ENCODE results near the gene CHST5.
"Not testable (repeated sequence)": the region's sequence is repeated elsewhere in the genome, so short reads cannot be mapped to it uniquely, and the experiment has no call there.

CHST5 gene

GRCh38 chr16:75548456-75548855 is 12.5 kb upstream of the CHST5 start:
- DNase-seq: not testable (repeated sequence)

- DNase-seq: no peak
Observed at GRCh38 chr16:75546293-75546692, 10.4 kb upstream of the CHST5 start.

DNA sequence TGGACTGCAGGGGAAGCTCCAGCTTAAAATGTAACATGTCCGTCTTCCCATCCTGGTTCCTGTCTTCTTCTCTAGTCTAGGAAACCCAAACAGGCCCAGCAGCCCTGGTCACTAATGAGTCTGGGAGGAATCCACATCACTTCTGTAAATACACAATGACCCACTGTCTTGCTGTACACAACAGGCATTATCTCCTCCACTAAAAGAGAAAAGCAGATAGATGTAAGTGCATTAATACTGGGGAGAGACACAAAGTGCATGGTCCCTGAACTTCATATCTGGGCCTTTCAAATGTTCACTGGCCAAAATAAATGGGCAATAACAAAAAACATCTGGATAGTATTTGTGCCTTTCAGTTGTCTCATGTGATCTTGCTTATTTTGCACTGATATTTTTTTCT is 10.0 kb upstream of the CHST5 start:
- not testable (repeated sequence) for DNase-seq

- DNase-seq: not testable (repeated sequence)
Observed at GRCh38 chr16:75542462-75542861, 6.6 kb upstream of the CHST5 start.

- no peak for DNase-seq
Observed at GRCh38 chr16:75541236-75541635, 5.3 kb upstream of the CHST5 start.

- not testable (repeated sequence) for DNase-seq
Observed at GRCh38 chr16:75538882-75539565, 3.1 kb upstream of the CHST5 start.

DNA sequence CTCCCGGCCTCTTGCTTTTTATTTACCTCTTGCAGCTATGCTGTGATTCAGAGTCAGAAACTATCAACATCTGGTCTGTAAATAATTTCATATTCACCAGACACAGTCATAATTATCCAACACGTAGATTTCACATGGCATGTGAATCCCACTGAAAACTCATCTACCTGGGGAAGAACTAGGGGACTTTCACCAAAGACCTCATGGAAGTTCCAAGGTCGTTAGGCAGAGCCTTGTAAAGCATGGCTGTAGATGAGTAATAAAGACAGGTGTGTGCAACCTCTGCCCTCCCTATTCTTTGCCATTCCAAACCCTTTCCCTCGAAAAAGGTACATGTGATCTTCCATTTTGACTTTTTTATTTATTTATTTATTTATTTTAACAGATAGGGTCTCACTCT is 1.9 kb upstream of the CHST5 start:
- DNase-seq: no peak

GRCh38 chr16:75535211-75535843 is 581 bp downstream of the CHST5 start:
- no peak for DNase-seq

- DNase-seq: no peak
Observed at GRCh38 chr16:75534560-75535205, 1.2 kb downstream of the CHST5 start.

DNA sequence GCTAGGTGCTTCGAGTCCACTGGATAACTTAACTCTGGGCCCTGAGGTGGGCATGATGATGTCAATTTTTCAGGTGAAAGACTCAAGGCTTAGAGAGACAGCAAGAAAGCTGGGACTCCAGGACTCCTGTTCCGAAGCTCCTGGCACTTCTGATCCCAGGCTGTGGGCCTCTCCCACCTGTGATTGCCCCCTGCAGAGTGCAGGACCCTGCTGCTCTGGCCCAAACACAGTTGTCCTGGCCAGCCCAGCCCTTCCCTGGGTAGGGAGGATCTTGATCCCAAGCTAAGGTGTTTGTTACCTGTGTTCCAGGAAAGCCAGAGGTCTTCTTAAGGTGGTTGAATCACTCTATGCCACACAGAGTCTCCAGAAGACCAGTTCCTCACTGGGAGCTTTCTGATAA is 3.1 kb downstream of the CHST5 start:
- no peak for DNase-seq

GRCh38 chr16:75532142-75532765 is 3.7 kb downstream of the CHST5 start:
- DNase-seq: no peak

DNA sequence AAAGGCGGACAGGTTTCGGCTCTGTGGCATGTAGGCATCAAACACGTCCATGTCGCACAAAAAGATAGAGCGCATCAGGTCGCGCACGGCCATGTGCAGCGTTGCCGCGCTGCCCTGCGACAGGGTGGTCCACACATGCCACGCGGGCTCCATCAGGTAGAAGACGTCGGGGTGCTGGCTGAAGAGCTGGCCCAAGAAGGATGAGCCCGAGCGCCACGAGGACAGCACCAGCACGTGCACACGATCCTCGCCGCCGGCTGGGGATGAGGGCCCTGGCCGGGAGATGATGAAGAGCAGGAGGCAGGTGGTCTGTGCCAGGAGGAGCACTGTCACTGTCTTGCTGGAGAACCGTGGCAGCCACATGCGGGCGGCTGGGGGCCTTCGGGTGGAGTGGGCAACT is 5.9 kb downstream of the CHST5 start:
- DNase-seq: no peak

GRCh38 chr16:75529056-75529905 is 6.6 kb downstream of the CHST5 start:
- no peak for DNase-seq

- DNase-seq: no peak
Observed at GRCh38 chr16:75527825-75528299, 8.0 kb downstream of the CHST5 start.

- DNase-seq: no peak
Observed at GRCh38 chr16:75526032-75526790, 9.7 kb downstream of the CHST5 start.

- no peak for DNase-seq
Observed at GRCh38 chr16:75519175-75519574, 16.7 kb downstream of the CHST5 start.

DNA sequence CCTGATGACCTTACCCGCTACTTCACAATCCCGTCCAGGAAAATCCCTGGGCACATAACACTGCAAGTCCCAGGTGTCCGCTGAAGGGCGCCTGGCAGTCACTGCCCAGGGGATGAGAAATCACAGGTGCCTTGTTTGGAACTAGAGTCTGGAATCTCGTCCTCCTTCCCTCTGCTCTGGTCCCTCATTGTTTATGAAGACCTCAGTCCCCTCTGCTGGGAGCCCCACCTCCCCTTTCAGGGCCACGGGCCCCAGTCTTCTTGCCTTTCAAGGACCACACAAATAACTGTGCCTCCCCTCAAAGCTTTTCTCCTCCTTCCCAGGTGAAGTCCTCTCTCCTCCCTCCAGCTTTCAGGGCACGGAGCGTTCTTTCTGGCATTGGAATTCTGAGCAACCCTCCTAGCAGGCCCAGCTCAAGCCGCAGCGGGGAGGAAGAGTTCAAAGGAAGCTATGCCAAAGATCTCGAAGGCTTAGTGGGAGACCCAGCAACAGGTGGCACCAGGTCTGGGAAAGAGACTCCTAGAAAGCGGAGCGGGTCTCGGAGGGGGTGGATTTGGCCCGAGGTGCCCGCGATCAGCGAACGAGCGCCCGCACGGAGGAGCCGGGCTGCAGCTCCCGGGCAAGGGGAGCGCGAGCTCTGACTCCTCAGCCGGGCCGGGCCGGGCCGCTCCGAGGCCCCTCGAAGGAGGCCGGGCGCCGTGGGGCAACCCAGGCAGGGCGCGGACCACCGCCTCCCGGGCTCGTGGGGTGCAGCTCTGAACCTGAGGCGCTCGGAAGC is 19.5 kb downstream of the CHST5 start:
- peak; percentile 31 to 42 for DNase-seq

DNA sequence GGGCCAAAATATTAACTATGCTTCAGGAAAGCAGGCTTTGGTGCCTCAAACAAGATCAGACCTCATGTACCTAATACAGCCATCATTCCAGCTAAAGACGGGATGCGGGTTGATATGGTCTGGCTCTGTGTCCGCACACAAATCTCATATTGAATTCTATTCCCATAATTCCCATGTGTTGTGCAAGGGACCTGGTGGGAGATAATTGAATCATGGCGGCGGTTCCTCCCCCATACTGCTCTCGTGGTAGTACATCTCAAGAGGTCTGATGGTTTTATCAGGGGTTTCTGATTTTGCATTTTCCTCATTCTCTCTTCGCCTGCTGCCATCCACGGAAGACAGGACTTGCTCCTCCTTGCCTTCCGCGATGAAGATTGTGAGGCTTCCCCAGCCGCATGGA is 21.6 kb downstream of the CHST5 start:
- no peak for DNase-seq

GRCh38 chr16:75506574-75506973 is 29.3 kb downstream of the CHST5 start:
- no peak for DNase-seq

DNA sequence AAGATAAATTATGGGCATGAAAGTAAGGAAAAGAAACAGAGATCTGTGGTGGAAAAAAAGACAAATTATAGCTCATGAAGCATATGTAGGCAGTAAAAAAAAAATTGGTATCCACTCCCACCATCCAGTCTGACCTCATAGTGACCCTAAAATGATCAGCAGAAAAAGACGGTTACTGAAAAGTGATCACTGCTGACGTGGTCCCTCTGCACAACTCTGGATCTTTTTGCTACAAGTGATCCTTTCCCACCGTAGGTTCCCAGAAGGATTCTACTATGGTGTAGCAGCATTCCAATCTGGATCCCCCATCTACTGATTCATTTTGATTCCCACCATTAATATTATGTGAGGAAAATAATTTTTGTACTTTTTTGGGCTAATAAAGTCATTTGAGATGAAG is 29.8 kb downstream of the CHST5 start:
- DNase-seq: no peak

DNA sequence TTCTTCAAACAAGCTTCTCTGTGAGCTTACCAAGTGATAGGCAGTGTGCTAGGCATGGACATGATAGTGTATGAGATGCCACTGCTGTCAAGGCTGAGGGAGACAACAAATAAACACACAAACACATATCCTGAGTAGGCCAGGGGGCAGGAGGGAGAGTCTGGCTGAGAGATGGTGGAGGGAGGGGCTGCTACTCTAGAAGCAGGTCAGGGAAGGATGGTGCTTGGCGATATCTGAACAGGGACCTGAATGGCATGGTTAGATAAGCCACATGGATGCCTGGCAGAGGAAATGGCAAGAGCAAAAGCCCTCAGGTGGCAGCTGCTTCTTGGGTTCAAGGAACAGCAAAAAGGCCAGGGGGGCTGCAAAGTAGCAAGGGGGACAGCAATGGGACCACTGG is 32.1 kb downstream of the CHST5 start:
- no peak for DNase-seq

Data from stimulated activated CD4-positive, alpha-beta T cell treated with anti-CD3 and anti-CD28 coated beads, Interleukin-2, amount 100 ng/mL, for 24 hours (primary cell).